Measurements from ENCODE around the gene POLDIP2. TPM values are rescaled to one million over a fixed set of nuclear protein-coding genes. Genes with fewer than 3 reads are reported as not detected.

The POLDIP2 gene
- total RNA-seq, 1 experiment from 2014 or later: 105 TPM

- H3K27ac Mint-ChIP-seq (ENCODE audit: low read depth, unreplicated experiment): no peak overlapping the region
- no peaks in the 10 kb centered on the region for H3K9me3 Mint-ChIP-seq (ENCODE audit: unreplicated experiment)
- CTCF ChIA-PET: interaction anchor here (1.1 to 3.9 kb wide), 3 partner anchors 11 to 138 kb away, joined by 3 to 18 read pairs (median 6); no protein-coding TSS in a partner anchor
- no TSS peak for BruUV-seq (replicated peaks)
- peaks cover 37% of the 10 kb centered on the region for H3K36me3 Mint-ChIP-seq (ENCODE audit: insufficient read depth, unreplicated experiment)
- TF ChIP-seq CTCF (IDR thresholded peaks at IDR 0.05; ENCODE audit: unreplicated experiment): no peak
- POLR2A ChIA-PET: no interaction called here
- H3K4me3 Mint-ChIP-seq (ENCODE audit: unreplicated experiment): no peak overlapping the region
- peaks cover 10% of the 10 kb centered on the region for H3K4me1 Mint-ChIP-seq (ENCODE audit: insufficient read depth, unreplicated experiment)
- H3K27me3 Mint-ChIP-seq (ENCODE audit: insufficient read depth, unreplicated experiment): no peaks in the 10 kb centered on the region
- intact Hi-C loops (cut with micrococcal nuclease): no loop called here
- no peak for DNase-seq (ENCODE audit: unreplicated experiment)
Observed at GRCh38 chr17:28402224-28402630, 44.9 kb upstream of the POLDIP2 start.

- peaks cover 7% of the 10 kb centered on the region for H3K4me1 Mint-ChIP-seq (ENCODE audit: insufficient read depth, unreplicated experiment)
- intact Hi-C loops (cut with micrococcal nuclease): no loop called here
- no TSS peak for BruUV-seq (replicated peaks)
- peaks cover 42% of the 10 kb centered on the region for H3K36me3 Mint-ChIP-seq (ENCODE audit: insufficient read depth, unreplicated experiment)
- POLR2A ChIA-PET: interaction anchor here (0.6 kb wide), 1 partner anchor 27 kb away, joined by 3 read pairs; no protein-coding TSS in a partner anchor
- TF ChIP-seq CTCF (IDR thresholded peaks at IDR 0.05; ENCODE audit: unreplicated experiment): no peak
- no peak overlapping the region for H3K27ac Mint-ChIP-seq (ENCODE audit: low read depth, unreplicated experiment)
- no peak for DNase-seq (ENCODE audit: unreplicated experiment)
- no peaks in the 10 kb centered on the region for H3K27me3 Mint-ChIP-seq (ENCODE audit: insufficient read depth, unreplicated experiment)
- no peaks in the 10 kb centered on the region for H3K9me3 Mint-ChIP-seq (ENCODE audit: unreplicated experiment)
- CTCF ChIA-PET: interaction anchor here (0.6 to 3.9 kb wide), 3 partner anchors 16 to 329 kb away, joined by 3 to 18 read pairs (median 3); no protein-coding TSS in a partner anchor
- H3K4me3 Mint-ChIP-seq (ENCODE audit: unreplicated experiment): no peak overlapping the region
Observed at GRCh38 chr17:28399808-28400207, 42.5 kb upstream of the POLDIP2 start.

- TF ChIP-seq CTCF (IDR thresholded peaks at IDR 0.05; ENCODE audit: unreplicated experiment): no peak
- no peaks in the 10 kb centered on the region for H3K27me3 Mint-ChIP-seq (ENCODE audit: insufficient read depth, unreplicated experiment)
- no peaks in the 10 kb centered on the region for H3K9me3 Mint-ChIP-seq (ENCODE audit: unreplicated experiment)
- intact Hi-C loops (cut with micrococcal nuclease): no loop called here
- peaks cover 12% of the 10 kb centered on the region for H3K4me1 Mint-ChIP-seq (ENCODE audit: insufficient read depth, unreplicated experiment)
- no peak for DNase-seq (ENCODE audit: unreplicated experiment)
- H3K4me3 Mint-ChIP-seq (ENCODE audit: unreplicated experiment): no peak overlapping the region
- ChIA-PET CTCF (interaction anchor here (1.0 kb wide), 1 partner anchor 9 kb away, joined by 3 read pairs; no protein-coding TSS in a partner anchor), POLR2A (interaction anchor here (0.6 to 5.5 kb wide), 7 partner anchors 7 to 94 kb away, joined by 3 to 49 read pairs (median 4); partner anchors contain the start of gene SLC46A1)
- peaks cover 34% of the 10 kb centered on the region for H3K36me3 Mint-ChIP-seq (ENCODE audit: insufficient read depth, unreplicated experiment)
- no peak overlapping the region for H3K27ac Mint-ChIP-seq (ENCODE audit: low read depth, unreplicated experiment)
- BruUV-seq (replicated peaks): no TSS peak
Observed at GRCh38 chr17:28398280-28398981, 41.1 kb upstream of the POLDIP2 start.

- Mint-ChIP-seq H3K36me3 (ENCODE audit: insufficient read depth, unreplicated experiment) (peaks cover 30% of the 10 kb centered on the region), H3K9me3 (ENCODE audit: unreplicated experiment) (no peaks in the 10 kb centered on the region), H3K4me1 (ENCODE audit: insufficient read depth, unreplicated experiment) (peaks cover 12% of the 10 kb centered on the region), H3K27ac (ENCODE audit: low read depth, unreplicated experiment) (no peak overlapping the region), H3K27me3 (ENCODE audit: insufficient read depth, unreplicated experiment) (no peaks in the 10 kb centered on the region), H3K4me3 (ENCODE audit: unreplicated experiment) (no peak overlapping the region)
- DNase-seq (ENCODE audit: unreplicated experiment): no peak
- CTCF ChIA-PET: interaction anchor here (0.6 to 1.0 kb wide), 2 partner anchors 10 to 143 kb away, joined by 3 to 6 read pairs; no protein-coding TSS in a partner anchor
- POLR2A ChIA-PET: interaction anchor here (0.6 to 5.5 kb wide), 8 partner anchors 8 to 95 kb away, joined by 3 to 49 read pairs (median 6); partner anchors contain the start of genes POLDIP2 and SLC46A1
- TF ChIP-seq CTCF (IDR thresholded peaks at IDR 0.05; ENCODE audit: unreplicated experiment): no peak
- intact Hi-C loops (cut with micrococcal nuclease): no loop called here
- no TSS peak for BruUV-seq (replicated peaks)
Observed at GRCh38 chr17:28397687-28398279, 40.5 kb upstream of the POLDIP2 start.
